Measurements from ENCODE around the gene MMP27. TPM values are rescaled to one million over a fixed set of nuclear protein-coding genes. Genes with fewer than 3 reads are reported as not detected.

MMP27 gene
- polyA plus RNA-seq, 2 donors = 0.04 to 0.07 TPM

Other genes with a start within 250 kb of the MMP27 start
- gene MMP7, start 175.0 kb downstream of the MMP27 start, polyA plus RNA-seq = under 1 TPM; 0.10 to 0.42 TPM
- not detected for gene MMP20, start 80.4 kb downstream of the MMP27 start, polyA plus RNA-seq
- under 1 TPM in 1 of 2 donors, not detected in 1; 0.01 TPM for gene MMP8, start 19.2 kb upstream of the MMP27 start, polyA plus RNA-seq
- under 1 TPM; 0.02 to 0.12 TPM for gene MMP10, start 74.9 kb upstream of the MMP27 start, polyA plus RNA-seq
- gene MMP1, start 92.4 kb upstream of the MMP27 start, polyA plus RNA-seq = 1 to 10 TPM in 1 of 2 donors, under 1 TPM in 1; 0.24 to 1.3 TPM
- gene MMP3, start 137.8 kb upstream of the MMP27 start, polyA plus RNA-seq = under 1 TPM; 0.01 to 0.24 TPM
- gene MMP12, start 169.2 kb upstream of the MMP27 start, polyA plus RNA-seq = under 1 TPM in 1 of 2 donors, not detected in 1; 0.62 TPM
- gene MMP13, start 250.0 kb upstream of the MMP27 start, polyA plus RNA-seq = under 1 TPM in 1 of 2 donors, not detected in 1; 0.02 TPM